RCC 7860 (cell line): ENCODE measurements around the gene TRIO.
A peak's percentile ranks its signal among the peaks of the same experiment; 100 is the strongest.

Experiments used
- DNase-seq: peaks from one replicate; pipeline ENCODE4 v3.0.0-alpha.2; 2015; ENCODE audit warnings: low spot score
- FAIRE-seq: peaks from 2 replicates; lab custom pipeline; 2012; peaks lifted over from hg19 to GRCh38; lab: Jason Lieb, UNC

TRIO gene

GRCh38 chr5:14182761-14183160 is 39.6 kb downstream of the TRIO start:
- DNase-seq = no peak
- no peak for FAIRE-seq

GRCh38 chr5:14183187-14183939 is 40.2 kb downstream of the TRIO start:
- no peak for DNase-seq
- no peak for FAIRE-seq

- FAIRE-seq = no peak
- DNase-seq = no peak
Observed at GRCh38 chr5:14184082-14184481, 40.9 kb downstream of the TRIO start.

GRCh38 chr5:14184725-14185124 is 41.6 kb downstream of the TRIO start:
- FAIRE-seq (no peak), DNase-seq (peak; percentile 26)

GRCh38 chr5:14185326-14186058 is 42.4 kb downstream of the TRIO start:
- DNase-seq (peak; percentile 90), FAIRE-seq (peak; percentile 97)

- no peak for FAIRE-seq
- DNase-seq = peak; percentile 75
Observed at GRCh38 chr5:14186059-14186830, 43.1 kb downstream of the TRIO start.

- no peak for FAIRE-seq
- DNase-seq = no peak
Observed at GRCh38 chr5:14187157-14187556, 44.0 kb downstream of the TRIO start.

- peak; percentile 45 for DNase-seq
- FAIRE-seq = peak; percentile 73
Observed at GRCh38 chr5:14187660-14188059, 44.5 kb downstream of the TRIO start.

GRCh38 chr5:14188778-14189177 is 45.6 kb downstream of the TRIO start:
- DNase-seq (no peak), FAIRE-seq (peak; percentile 64)

- no peak for FAIRE-seq
- no peak for DNase-seq
Observed at GRCh38 chr5:14189680-14190079, 46.5 kb downstream of the TRIO start.

- DNase-seq (peak; percentile 100), FAIRE-seq (peak; percentile 99)
Observed at GRCh38 chr5:14190194-14191164, 47.3 kb downstream of the TRIO start.

GRCh38 chr5:14191325-14191724 is 48.2 kb downstream of the TRIO start:
- DNase-seq = peak; percentile 44
- no peak for FAIRE-seq

- no peak for DNase-seq
- FAIRE-seq = no peak
Observed at GRCh38 chr5:14193496-14193895, 50.4 kb downstream of the TRIO start.

- FAIRE-seq (no peak), DNase-seq (no peak)
Observed at GRCh38 chr5:14195588-14195987, 52.4 kb downstream of the TRIO start.

- FAIRE-seq (no peak), DNase-seq (no peak)
Observed at GRCh38 chr5:14197056-14197455, 53.9 kb downstream of the TRIO start.

GRCh38 chr5:14199902-14200301 is 56.8 kb downstream of the TRIO start:
- no peak for FAIRE-seq

GRCh38 chr5:14200312-14200990 is 57.3 kb downstream of the TRIO start:
- FAIRE-seq (no peak), DNase-seq (no peak)

More at GRCh38 chr5:14199902-14200301, 56.8 kb downstream of the TRIO start:
- DNase-seq = peak; percentile 30

- peak; percentile 51 for DNase-seq
- peak; percentile 85 for FAIRE-seq
Observed at GRCh38 chr5:14201325-14202045, 58.3 kb downstream of the TRIO start.

GRCh38 chr5:14202462-14202861 is 59.3 kb downstream of the TRIO start:
- FAIRE-seq (peak; percentile 93), DNase-seq (peak; percentile 94)
